CMK (cell line): ENCODE measurements around the gene PRKD3.

Experiments used
- DNase-seq: peaks from one replicate; pipeline ENCODE4 v3.0.0-alpha.2; 2010; ENCODE audit warnings: low read depth

The PRKD3 gene

DNA sequence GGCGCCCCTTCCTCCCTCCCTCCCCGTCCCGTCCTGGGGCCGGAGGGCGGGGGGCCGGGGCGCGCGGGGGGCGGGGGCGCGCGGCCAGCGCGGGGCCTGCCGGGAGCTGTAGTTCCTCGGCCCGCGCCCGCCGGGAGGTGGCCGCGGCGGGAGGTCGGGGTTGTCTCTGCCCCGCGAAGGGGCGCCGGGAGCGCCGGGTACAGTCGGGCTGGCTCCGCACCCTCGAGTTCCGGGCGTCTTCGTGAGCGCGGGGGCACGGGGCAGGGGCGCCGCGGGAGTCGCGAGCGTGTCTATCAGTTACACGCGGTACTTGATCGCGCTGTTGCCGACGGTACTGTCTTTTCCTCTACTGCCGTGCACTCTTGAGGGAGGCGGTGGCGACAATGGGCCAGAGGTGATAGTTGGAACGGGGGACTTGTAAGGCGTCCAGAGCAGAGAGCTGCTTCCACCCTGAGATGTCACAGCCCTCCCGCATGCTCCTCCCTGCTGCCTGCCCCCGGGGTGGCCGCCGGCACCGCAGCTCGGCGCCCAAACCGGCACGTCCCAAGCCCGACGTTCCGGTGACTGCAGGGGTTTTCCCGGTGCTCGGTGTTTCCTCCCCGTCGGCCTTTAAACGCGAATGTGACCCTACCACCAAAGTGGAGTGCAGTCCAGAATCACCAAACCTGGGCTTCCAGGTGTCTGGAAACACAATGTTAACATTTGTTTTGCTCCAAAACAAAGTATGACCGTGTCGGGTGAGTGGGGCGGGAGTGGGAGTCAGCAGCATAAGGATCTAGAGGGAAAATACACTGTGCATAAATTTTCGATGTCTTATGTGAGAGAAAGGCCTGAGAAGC is at the start of gene PRKD3:
PRKD3 (minus strand) TSS at position 48 of the 839 bp plus-strand sequence. CDS start 8,309 bp downstream, outside the sequence.
- no peak for DNase-seq

DNA sequence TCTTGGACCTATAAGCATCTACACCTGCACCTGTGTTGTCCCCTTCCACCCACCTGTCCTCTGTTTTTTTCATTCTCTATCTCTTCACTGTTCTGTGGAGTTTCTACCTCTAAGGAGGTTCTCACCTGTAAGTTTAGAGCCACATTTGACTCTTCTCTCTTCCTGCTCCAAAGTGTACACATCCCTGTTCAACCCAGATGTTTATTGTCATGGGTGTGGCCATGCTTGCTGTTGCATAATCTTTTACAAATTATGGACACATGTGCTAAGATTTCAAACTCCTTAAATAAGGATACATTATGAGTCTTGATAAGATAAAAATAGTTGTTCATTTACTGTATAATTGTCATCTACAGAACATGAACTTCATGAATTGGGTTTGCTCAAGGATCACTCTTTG is 47.4 kb upstream of the PRKD3 start:
- no peak for DNase-seq

DNA sequence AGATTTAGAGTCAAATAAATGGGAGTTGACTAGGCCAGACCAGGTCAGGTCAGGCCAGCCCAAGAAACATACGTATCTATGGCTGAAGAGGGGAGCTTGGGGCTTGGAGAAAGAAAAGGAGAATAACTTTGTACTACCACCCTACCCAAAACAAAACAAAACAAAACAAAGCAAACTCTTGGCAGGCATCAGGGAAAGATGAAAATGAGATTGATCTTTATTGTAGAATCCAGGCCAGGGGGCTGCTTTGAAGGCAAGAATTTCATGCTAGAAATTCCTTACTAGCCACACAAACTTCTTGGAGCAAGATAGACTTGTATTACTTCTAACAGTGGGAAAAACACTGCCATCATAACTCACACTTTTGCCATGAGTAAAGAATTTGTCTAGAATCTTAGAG is 46.0 kb upstream of the PRKD3 start:
- no peak for DNase-seq

DNA sequence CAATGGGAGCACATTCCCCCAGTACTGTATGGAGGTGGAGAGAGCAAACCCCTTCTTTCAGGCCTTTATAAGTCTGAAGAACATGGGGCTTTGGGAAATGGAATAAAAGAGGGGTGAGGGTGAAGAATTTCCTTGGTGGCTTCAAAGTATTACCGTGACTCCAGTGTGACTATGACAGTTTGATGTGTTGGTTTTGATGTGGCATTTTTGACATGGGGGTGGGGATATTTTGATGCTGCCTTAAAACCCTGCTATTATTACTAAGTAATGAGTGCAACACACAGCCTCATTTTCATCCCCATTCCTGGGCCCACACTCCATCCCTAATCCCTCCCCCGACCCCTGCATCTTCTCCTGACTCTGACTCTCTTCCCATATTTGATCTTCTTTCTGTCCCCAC is 43.4 kb upstream of the PRKD3 start:
- no peak for DNase-seq

DNA sequence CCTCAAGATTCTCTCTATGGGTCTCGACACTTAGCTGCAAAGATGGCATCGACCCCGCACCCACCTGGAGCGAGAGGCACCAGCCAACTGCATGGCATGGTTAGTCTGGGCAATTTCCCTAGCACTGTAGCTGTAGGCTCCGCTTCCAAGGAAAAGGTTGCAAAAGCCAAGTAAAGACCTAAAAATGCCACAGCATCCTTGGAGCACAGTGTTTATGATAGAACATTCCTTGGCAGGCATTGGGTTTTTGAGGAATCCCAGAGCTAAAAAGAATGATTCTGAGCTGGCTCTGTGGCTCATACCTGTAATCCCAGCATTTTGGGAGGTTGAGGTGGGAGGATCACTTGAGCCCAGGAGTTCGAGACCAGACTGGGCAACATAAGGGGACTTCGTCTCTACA is 42.7 kb upstream of the PRKD3 start:
- no peak for DNase-seq

DNA sequence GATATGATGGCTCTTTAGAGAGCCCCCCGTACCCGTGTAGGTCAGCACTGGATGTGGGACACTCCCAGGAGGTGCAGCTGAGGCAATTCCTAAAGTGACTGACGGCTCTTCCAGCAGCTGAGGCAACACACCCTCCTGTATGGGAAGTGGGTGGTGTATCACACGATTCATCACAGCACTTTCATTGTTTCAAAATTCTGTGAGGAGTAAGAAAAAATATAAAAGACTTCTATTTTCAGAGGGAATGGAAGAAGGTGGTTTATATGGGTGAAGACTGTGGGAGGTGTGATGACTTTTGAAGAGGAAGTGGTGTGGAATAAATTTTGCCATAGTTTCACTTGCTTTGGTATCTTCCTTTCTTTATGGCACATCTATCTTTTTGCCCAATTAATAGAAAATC is 42.1 kb upstream of the PRKD3 start:
- no peak for DNase-seq

DNA sequence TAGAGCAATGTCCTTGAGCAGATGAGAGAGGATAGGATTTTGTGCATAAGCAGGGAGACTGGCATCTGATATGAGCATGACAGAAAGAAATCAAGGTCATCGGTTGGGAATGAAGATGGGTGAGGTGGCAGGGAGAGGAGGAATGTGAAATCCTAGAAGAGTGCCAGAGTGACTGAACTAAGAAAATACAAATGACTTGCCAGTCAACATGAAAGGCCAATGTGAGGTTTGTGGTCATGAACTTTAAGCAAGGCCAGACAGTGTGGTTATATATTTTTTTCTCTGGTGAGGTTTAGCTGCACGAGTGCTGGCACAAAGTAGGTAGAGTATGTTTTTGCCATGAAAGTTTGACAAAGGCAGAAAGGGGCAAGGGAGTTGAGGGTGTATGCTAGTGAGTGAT is 41.0 kb upstream of the PRKD3 start:
- no peak for DNase-seq

DNA sequence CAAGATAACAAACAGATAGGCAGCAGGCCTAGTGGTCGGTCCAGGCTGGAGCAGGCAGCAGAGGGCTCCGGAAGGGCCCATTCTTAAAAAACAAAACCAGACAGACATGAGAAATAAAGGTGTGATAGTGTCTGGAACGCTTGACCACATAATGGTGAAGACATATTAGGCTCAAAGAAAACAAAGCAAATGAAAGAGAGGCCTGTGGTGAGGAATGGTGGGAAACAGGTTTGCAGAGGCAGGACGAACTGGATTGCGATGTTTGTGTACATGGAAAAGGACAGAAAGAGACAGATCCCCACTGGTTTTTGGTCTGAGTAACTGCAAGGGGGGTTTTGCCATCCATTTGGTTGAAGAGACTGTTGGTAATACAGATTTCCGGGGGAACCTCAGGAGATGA is 39.7 kb upstream of the PRKD3 start:
- DNase-seq = no peak

DNA sequence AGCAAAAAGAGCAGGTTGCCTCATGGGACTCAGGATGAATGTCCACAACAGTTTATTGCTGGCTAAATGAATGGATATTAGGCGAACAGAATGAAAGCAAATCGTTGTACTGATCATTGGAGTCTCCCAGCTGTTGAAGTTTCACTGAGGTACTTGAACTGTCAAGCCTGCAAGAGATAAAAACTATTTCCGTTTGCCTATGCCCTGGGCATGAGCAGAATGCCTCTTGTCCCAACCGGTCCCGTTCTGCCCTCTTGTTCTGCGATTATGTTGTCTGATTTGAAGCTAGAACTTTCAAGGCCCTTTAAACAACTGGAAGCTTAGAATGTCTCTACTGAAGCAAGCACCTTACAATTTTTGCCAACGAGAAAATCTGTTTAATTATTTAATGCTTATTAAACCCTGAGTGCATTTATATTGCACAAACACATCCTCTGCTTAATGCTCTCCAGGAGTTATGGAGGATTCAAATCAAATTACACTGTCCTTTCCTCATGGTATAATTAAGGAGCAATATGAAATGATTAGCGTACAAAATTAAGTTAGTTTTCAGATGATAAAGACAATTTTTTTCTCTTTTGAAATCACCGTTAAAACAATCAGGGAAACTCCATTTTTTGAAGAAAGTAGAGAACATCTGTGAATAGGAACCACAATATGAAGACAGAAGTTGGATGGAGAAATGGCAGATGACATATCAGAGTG is 37.5 kb upstream of the PRKD3 start:
- DNase-seq = no peak

DNA sequence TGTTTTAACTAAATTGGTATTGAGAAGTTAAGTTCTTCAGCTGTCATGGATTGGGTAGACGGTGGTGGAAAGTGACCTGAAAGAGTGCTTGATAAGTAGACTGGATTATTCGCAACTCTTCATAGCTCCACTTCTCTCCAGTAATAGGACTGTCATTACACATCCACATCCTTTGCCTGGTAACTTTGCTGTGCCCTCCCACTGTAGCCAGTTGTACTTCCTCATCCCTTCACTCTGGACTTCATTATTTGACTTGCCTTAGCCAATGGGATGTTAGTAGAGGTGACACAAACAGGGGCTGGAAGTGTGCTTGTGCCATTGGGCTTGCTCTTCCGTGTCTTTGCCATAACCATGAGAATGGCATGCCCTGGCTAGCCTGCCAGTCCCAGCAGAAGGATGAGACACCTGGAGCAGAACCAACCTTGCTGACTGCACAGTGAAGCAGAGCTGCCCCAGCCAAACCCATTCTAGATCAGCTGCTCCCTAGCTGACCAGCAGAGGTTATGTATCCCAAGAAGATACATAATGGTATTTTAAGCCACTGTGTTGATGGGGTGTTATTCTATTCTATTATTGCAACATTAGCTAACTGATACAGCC is 36.7 kb upstream of the PRKD3 start:
- DNase-seq = no peak

DNA sequence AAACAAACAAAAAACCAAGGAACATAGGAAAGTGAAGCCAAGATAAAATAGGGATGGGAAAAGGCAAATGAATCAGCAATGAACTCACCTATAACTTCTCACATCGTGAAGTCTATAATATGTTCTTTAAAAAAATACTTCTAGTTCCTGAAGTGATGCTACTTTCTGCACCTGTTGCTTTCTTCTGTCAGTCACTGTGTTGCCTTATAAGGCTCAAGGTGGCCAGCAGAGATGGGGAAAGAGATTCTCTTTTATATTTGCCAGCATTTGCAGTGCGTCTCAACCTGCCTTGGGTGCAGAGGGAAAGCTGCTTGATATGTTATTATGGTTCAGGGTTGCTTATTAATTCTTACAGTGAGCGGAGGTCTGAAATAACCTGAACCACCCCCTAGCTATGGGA is 33.8 kb upstream of the PRKD3 start:
- DNase-seq = no peak

DNA sequence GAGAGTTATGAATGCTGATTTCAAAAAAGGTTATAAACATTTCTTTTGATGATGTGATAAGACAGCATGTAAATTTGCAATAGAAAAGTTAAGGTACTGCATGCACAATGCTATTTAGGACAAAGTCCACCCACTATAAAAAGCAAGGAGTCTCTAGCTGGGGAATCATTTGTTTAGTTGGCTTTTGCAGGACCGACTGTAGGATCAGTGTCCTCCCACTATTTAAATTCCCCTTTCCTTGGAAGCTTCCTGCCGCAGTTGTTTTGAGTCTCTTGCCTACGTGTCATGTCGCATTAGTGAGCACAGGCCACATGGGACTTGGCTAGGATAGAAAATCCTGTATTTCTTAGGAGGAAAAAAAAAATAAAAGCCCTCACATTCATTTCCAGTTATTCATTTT is 32.9 kb upstream of the PRKD3 start:
- DNase-seq = no peak

DNA sequence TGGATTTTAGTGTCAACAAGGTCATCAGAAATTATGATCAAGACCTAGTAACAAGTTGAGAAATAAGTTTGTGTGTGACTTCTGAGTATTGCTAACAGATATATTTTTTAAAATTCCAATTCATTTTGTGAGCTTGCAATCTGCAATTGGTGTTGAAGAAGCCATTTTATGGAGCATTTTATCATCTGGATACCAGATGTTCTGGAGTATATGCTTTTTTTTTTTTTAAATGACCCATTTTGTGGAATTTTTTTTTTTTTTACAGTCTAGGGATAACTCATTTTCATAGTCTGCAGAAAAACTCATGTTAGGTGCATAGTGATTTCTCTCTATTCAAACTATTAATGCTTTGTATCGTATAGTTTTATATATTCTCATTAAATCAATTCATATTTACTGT is 32.4 kb upstream of the PRKD3 start:
- no peak for DNase-seq

DNA sequence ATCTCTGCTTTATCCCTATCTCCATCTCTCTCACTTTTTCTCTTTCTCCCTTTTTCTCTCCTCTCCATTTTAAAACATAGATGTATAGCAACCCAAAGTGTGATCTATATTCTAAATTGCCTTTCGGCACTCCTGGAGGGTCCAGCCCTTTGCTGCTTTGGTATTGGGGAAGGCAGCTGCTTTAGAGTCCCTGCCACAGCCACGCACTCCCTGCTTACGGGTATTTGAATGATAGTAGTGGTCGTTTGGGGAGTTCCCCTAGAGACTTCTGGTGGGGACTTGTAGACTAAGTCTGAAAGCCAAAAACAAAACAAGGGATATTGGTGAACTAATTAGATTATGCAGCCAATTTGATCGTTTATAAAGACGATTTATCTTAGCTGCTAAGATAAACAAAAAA is 31.7 kb upstream of the PRKD3 start:
- no peak for DNase-seq

DNA sequence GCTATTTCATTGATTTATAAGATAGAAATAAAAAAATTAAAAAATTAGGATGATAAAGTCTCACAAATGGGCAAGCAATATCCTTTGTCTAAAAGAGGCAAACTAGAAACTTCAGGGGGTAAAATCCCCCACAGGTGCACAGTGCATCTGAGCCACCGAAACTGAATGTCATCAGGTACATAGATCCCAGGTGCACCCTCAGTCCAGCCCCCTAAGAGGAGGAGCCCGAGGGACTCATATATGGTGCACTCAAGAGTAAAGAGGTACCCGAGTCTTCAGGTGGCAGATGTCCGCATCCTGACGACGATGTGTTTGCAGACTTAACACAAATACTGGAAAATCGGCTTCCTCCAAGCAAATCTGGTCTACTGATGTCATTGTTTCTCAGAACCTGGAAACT is 31.1 kb upstream of the PRKD3 start:
- no peak for DNase-seq

DNA sequence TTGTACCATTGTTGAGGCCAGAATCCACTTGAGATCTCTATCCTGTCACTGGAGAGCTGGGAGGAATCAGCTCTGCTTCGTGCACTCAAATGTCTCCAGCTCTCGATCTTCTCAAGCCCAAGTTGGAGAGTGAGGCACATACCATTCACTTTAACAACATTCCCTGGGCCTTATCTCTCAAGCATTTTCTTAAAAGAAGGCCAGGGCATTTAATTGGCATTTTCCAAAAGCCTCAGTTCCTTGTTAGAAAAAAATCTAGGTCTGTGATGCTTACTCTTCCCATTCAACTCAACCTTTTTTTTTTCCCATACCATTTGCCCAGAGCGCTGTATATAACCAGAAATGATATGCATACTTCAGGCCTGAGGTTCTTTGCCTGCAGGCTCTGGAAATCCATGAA is 29.9 kb upstream of the PRKD3 start:
- no peak for DNase-seq

DNA sequence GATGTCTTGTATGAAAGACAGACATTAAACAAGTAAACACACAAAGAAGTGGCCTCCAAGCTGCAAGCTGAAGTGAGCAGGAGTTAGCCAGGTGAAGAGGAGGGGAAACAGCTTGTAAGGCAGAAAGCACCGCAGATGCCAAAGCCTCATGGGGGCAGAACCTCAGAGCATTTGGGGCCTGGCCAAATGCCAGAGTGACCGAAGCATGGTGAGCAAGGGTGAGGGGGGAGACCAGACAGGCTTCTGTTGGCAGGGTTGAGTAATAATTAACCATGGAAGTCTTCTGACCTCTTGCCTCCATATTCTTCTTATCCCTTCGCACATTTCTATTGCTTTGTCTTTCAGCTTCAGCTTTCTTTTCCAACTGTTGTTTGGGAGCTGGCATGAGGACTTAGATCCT is 25.4 kb upstream of the PRKD3 start:
- no peak for DNase-seq

DNA sequence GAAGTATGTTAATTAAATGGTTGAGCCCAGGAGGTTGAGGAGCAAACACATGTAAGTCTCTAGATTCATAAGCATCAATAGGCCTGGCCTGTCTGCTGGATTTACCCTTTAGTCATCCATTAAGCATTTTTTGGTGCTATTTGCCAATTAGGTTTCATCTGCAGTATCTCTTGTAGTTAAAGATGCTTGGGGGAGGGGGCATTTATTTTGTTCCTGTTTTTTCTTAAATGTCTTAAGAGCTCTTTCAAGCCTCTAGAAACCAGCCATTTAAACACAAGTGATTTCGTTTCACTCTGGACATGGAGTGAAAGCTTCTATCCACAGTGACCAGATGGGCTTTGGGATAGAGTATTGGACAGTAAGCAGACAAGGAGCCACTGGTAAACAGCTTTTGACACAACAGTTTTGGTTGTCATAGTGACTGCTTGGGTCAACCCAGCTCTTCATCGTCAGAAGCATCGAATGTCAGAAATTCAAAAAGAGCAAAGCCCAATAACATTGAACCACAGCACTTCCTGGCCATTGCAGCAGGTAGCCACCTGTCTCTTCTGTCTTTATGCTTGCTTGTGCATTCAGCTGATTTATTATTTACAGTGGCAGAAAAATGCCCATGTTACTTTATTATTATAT is 24.7 kb upstream of the PRKD3 start:
- DNase-seq = no peak

DNA sequence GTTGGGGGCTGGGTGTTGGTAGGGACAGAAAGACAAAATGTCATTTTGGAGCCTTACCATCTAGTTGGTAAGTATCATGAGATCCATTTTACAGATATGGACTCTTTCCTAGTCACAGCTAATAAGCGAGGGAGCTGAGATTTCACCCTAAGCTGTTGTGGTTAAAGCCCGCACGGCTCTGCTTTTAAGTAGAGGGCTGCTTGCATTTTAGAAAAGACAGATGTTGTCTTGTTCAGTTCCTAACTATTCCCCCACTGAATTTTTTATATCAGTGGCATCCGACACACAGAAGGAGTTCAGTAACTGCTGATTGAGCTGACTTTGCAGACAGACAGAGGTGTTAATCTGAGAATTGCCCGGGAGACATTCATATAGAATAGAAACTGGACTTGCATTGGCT is 23.5 kb upstream of the PRKD3 start:
- no peak for DNase-seq

DNA sequence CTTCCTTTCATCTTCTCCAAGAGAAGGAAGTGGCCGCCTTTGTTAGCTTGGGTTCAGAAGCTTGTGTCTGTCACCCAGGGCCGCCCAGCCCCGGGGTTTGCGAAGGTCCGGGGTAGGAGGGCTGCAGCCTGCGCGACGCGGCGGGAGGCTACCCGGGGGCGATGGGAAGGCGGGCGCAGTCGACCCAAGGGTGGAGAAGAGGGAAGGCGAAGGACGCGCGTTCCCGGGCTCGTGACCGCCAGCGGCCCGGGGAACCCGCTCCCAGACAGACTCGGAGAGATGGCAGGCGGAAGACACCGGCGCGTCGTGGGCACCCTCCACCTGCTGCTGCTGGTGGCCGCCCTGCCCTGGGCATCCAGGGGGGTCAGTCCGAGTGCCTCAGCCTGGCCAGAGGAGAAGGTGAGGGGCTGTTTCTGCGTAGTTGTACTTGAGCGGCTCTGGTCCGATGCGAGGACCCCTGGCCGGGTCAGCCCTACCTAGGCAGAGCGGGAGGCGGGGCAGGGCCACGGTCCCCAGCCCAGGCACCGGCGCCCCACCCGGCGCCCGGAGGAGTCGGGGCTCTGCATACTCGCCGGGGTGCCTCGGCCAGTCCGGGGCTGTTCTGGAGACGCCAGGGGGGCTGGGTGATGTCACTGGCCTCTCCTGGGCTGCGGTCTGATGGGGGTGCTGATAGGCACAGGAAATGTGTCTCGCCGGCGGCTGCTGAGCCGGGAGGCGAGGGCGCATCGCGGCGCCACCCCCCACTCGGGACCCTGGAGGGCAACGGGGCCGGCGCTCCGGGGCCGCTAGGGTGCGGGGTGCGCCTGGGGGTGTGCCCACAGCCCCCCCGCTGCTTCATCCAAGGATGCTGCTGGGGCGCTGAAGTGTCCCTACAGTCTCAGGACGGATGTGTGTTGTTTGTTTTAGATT is 20.1 kb upstream of the PRKD3 start, which contains the start of gene QPCT:
QPCT (plus strand) TSS at position 178 of the 909 bp plus-strand sequence; CDS start at position 280, 102 bp downstream.
- DNase-seq = no peak
